ENCODE measurements around the gene DDX10.

Gene DDX10

GRCh38 chr11:108880510-108880909 lies 215.6 kb downstream of the DDX10 start:
- H3K4me1 ChIP-seq (ENCODE audit: insufficient read depth, low read length): no peaks in the 10 kb centered on the region
- no peak overlapping the region for H3K4me3 ChIP-seq (ENCODE audit: low read depth in 1 of 2, low read length in 2 of 2)
- H3K36me3 ChIP-seq (ENCODE audit: insufficient read depth, low read length): no peaks in the 10 kb centered on the region
- no peaks in the 10 kb centered on the region for H3K27me3 ChIP-seq (ENCODE audit: control insufficient read depth in 1 of 2, insufficient read depth in 2 of 2, low read length in 2 of 2)
- H3K9me3 ChIP-seq (ENCODE audit: low read length): no peaks in the 10 kb centered on the region
- H3K27ac ChIP-seq (ENCODE audit: low read depth, low read length): no peak overlapping the region
- no peak overlapping the region for H3K9ac ChIP-seq (ENCODE audit: low read length)

GRCh38 chr11:108881131-108881530 lies 216.3 kb downstream of the DDX10 start:
- Histone ChIP-seq H3K27ac (ENCODE audit: low read depth, low read length) (no peak overlapping the region), H3K4me3 (ENCODE audit: low read depth in 1 of 2, low read length in 2 of 2) (no peak overlapping the region), H3K36me3 (ENCODE audit: insufficient read depth, low read length) (no peaks in the 10 kb centered on the region), H3K9me3 (ENCODE audit: low read length) (no peaks in the 10 kb centered on the region), H3K4me1 (ENCODE audit: insufficient read depth, low read length) (no peaks in the 10 kb centered on the region), H3K27me3 (ENCODE audit: control insufficient read depth in 1 of 2, insufficient read depth in 2 of 2, low read length in 2 of 2) (no peaks in the 10 kb centered on the region), H3K9ac (ENCODE audit: low read length) (no peak overlapping the region)

- Histone ChIP-seq H3K9ac (ENCODE audit: low read length) (no peak overlapping the region), H3K4me1 (ENCODE audit: insufficient read depth, low read length) (no peaks in the 10 kb centered on the region), H3K27ac (ENCODE audit: low read depth, low read length) (no peak overlapping the region), H3K4me3 (ENCODE audit: low read depth in 1 of 2, low read length in 2 of 2) (no peak overlapping the region), H3K36me3 (ENCODE audit: insufficient read depth, low read length) (no peaks in the 10 kb centered on the region), H3K27me3 (ENCODE audit: control insufficient read depth in 1 of 2, insufficient read depth in 2 of 2, low read length in 2 of 2) (no peaks in the 10 kb centered on the region), H3K9me3 (ENCODE audit: low read length) (no peaks in the 10 kb centered on the region)
Observed at GRCh38 chr11:108882211-108882831, 217.5 kb downstream of the DDX10 start.

- Histone ChIP-seq H3K9ac (ENCODE audit: low read length) (no peak overlapping the region), H3K9me3 (ENCODE audit: low read length) (no peaks in the 10 kb centered on the region), H3K36me3 (ENCODE audit: insufficient read depth, low read length) (no peaks in the 10 kb centered on the region), H3K4me1 (ENCODE audit: insufficient read depth, low read length) (no peaks in the 10 kb centered on the region), H3K27ac (ENCODE audit: low read depth, low read length) (no peak overlapping the region), H3K27me3 (ENCODE audit: control insufficient read depth in 1 of 2, insufficient read depth in 2 of 2, low read length in 2 of 2) (no peaks in the 10 kb centered on the region), H3K4me3 (ENCODE audit: low read depth in 1 of 2, low read length in 2 of 2) (no peak overlapping the region)
Observed at GRCh38 chr11:108886005-108886659, 221.3 kb downstream of the DDX10 start.

GRCh38 chr11:108886660-108887009 lies 221.8 kb downstream of the DDX10 start:
- H3K4me3 ChIP-seq (ENCODE audit: low read depth in 1 of 2, low read length in 2 of 2): no peak overlapping the region
- no peak overlapping the region for H3K27ac ChIP-seq (ENCODE audit: low read depth, low read length)
- H3K9ac ChIP-seq (ENCODE audit: low read length): no peak overlapping the region
- no peaks in the 10 kb centered on the region for H3K4me1 ChIP-seq (ENCODE audit: insufficient read depth, low read length)
- no peaks in the 10 kb centered on the region for H3K27me3 ChIP-seq (ENCODE audit: control insufficient read depth in 1 of 2, insufficient read depth in 2 of 2, low read length in 2 of 2)
- no peaks in the 10 kb centered on the region for H3K9me3 ChIP-seq (ENCODE audit: low read length)
- H3K36me3 ChIP-seq (ENCODE audit: insufficient read depth, low read length): no peaks in the 10 kb centered on the region

- no peaks in the 10 kb centered on the region for H3K36me3 ChIP-seq (ENCODE audit: insufficient read depth, low read length)
- no peaks in the 10 kb centered on the region for H3K27me3 ChIP-seq (ENCODE audit: control insufficient read depth in 1 of 2, insufficient read depth in 2 of 2, low read length in 2 of 2)
- no peak overlapping the region for H3K9ac ChIP-seq (ENCODE audit: low read length)
Observed at GRCh38 chr11:108887436-108888238, 222.8 kb downstream of the DDX10 start.

GRCh38 chr11:108890482-108891105 lies 225.7 kb downstream of the DDX10 start:
- no peak overlapping the region for H3K27ac ChIP-seq (ENCODE audit: low read depth, low read length)
- H3K9me3 ChIP-seq (ENCODE audit: low read length): no peaks in the 10 kb centered on the region
- H3K36me3 ChIP-seq (ENCODE audit: insufficient read depth, low read length): no peaks in the 10 kb centered on the region
- no peak overlapping the region for H3K4me3 ChIP-seq (ENCODE audit: low read depth in 1 of 2, low read length in 2 of 2)
- H3K9ac ChIP-seq (ENCODE audit: low read length): no peak overlapping the region
- no peaks in the 10 kb centered on the region for H3K27me3 ChIP-seq (ENCODE audit: control insufficient read depth in 1 of 2, insufficient read depth in 2 of 2, low read length in 2 of 2)
- H3K4me1 ChIP-seq (ENCODE audit: insufficient read depth, low read length): no peaks in the 10 kb centered on the region

More at GRCh38 chr11:108887436-108888238, 222.8 kb downstream of the DDX10 start:
- Histone ChIP-seq H3K4me1 (ENCODE audit: insufficient read depth, low read length) (no peaks in the 10 kb centered on the region), H3K9me3 (ENCODE audit: low read length) (no peaks in the 10 kb centered on the region), H3K4me3 (ENCODE audit: low read depth in 1 of 2, low read length in 2 of 2) (no peak overlapping the region), H3K27ac (ENCODE audit: low read depth, low read length) (no peak overlapping the region)

GRCh38 chr11:108891143-108891542 lies 226.3 kb downstream of the DDX10 start:
- Histone ChIP-seq H3K4me3 (ENCODE audit: low read depth in 1 of 2, low read length in 2 of 2) (no peak overlapping the region), H3K27me3 (ENCODE audit: control insufficient read depth in 1 of 2, insufficient read depth in 2 of 2, low read length in 2 of 2) (no peaks in the 10 kb centered on the region), H3K9ac (ENCODE audit: low read length) (no peak overlapping the region), H3K27ac (ENCODE audit: low read depth, low read length) (no peak overlapping the region), H3K9me3 (ENCODE audit: low read length) (no peaks in the 10 kb centered on the region), H3K4me1 (ENCODE audit: insufficient read depth, low read length) (no peaks in the 10 kb centered on the region), H3K36me3 (ENCODE audit: insufficient read depth, low read length) (no peaks in the 10 kb centered on the region)

GRCh38 chr11:108891909-108892511 lies 227.1 kb downstream of the DDX10 start:
- Histone ChIP-seq H3K9ac (ENCODE audit: low read length) (no peak overlapping the region), H3K36me3 (ENCODE audit: insufficient read depth, low read length) (no peaks in the 10 kb centered on the region), H3K9me3 (ENCODE audit: low read length) (no peaks in the 10 kb centered on the region), H3K4me3 (ENCODE audit: low read depth in 1 of 2, low read length in 2 of 2) (no peak overlapping the region), H3K27ac (ENCODE audit: low read depth, low read length) (no peak overlapping the region), H3K4me1 (ENCODE audit: insufficient read depth, low read length) (no peaks in the 10 kb centered on the region), H3K27me3 (ENCODE audit: control insufficient read depth in 1 of 2, insufficient read depth in 2 of 2, low read length in 2 of 2) (no peaks in the 10 kb centered on the region)

- no peak overlapping the region for H3K27ac ChIP-seq (ENCODE audit: low read depth, low read length)
- no peaks in the 10 kb centered on the region for H3K4me1 ChIP-seq (ENCODE audit: insufficient read depth, low read length)
- H3K4me3 ChIP-seq (ENCODE audit: low read depth in 1 of 2, low read length in 2 of 2): no peak overlapping the region
Observed at GRCh38 chr11:108895579-108896480, 231.0 kb downstream of the DDX10 start.

More at GRCh38 chr11:108895579-108896480, 231.0 kb downstream of the DDX10 start:
- Histone ChIP-seq H3K27me3 (ENCODE audit: control insufficient read depth in 1 of 2, insufficient read depth in 2 of 2, low read length in 2 of 2) (no peaks in the 10 kb centered on the region), H3K9ac (ENCODE audit: low read length) (no peak overlapping the region), H3K9me3 (ENCODE audit: low read length) (no peaks in the 10 kb centered on the region), H3K36me3 (ENCODE audit: insufficient read depth, low read length) (no peaks in the 10 kb centered on the region)

Measured in muscle layer of colon (tissue), 2 donors.